SK-N-SH (cell line): Measurements from ENCODE around the gene ZNF622. TPM values are rescaled to one million over a fixed set of nuclear protein-coding genes. Genes with fewer than 3 reads are reported as not detected.

Source experiments
- CTCF ChIA-PET: fragments of 300-600, 350-600 bp; formaldehyde crosslinking; extraction: SDS; loops from one replicate; lab custom pipeline; 2021; lab: Yijun Ruan, JAX
- POLR2A ChIA-PET: fragments of 350-600 bp; sonication (Branson Sonifier 250); formaldehyde crosslinking; extraction: SDS; loops from one replicate; lab custom pipeline; 2020; ENCODE audit warnings: antibody characterized with exemption, inconsistent platforms; lab: Yijun Ruan, JAX
- DNase-seq: peaks from one replicate; pipeline ENCODE4 v3.0.0; 2012
- H2AFZ ChIP-seq: fragments of 200-600 bp; sonication (generic); 2 replicates; pipeline ENCODE4 v1.8.1; 2016; ENCODE audit warnings: antibody characterized with exemption, mild to moderate bottlenecking, low read depth
- H3F3A ChIP-seq: fragments of 200-600 bp; sonication (generic); replicated peaks from 2 replicates; pipeline ENCODE3; 2016; ENCODE audit warnings: antibody characterized with exemption, mild to moderate bottlenecking; ENCODE audit not compliant: insufficient read depth
- H3K27ac ChIP-seq, 2 experiments: fragments of 200-500 bp in 1 of 2; fragments of 200-600 bp in 1 of 2; sonication (Bioruptor generic) in 1 of 2; sonication (generic), shearing (Covaris generic) in 1 of 2; 2 replicates each; pipeline versions ENCODE4 v1.5.1 to v1.6.1; 2014 to 2016; ENCODE audit warnings: low read depth in 2 of 2, inconsistent platforms in 1 of 2, low read length in 1 of 2, mild to moderate bottlenecking in 1 of 2, mixed read lengths in 1 of 2
- H3K27me3 ChIP-seq: fragments of 200-600 bp; sonication (generic), shearing (Covaris generic); 2 replicates; pipeline ENCODE4 v1.6.1; 2016; ENCODE audit warnings: mixed run types; ENCODE audit not compliant: insufficient read depth
- H3K36me3 ChIP-seq, 2 experiments: fragments of 200-500 bp in 1 of 2; fragments of 200-600 bp in 1 of 2; sonication (Bioruptor generic) in 1 of 2; sonication (generic) in 1 of 2; replicated peaks in 1 of 2; 2 replicates each; pipeline versions ENCODE3 to v1.5.1; 2014 to 2016; ENCODE audit warnings: low read length in 1 of 2, mild to moderate bottlenecking in 1 of 2; ENCODE audit not compliant: insufficient read depth in 2 of 2, control insufficient read depth in 1 of 2
- H3K4me1 ChIP-seq, 2 experiments: fragments of 200-500 bp in 1 of 2; fragments of 200-600 bp in 1 of 2; sonication (Bioruptor generic) in 1 of 2; sonication (generic), shearing (Covaris generic) in 1 of 2; 2 replicates each; pipeline versions ENCODE4 v1.5.1 to v1.6.1; 2014 to 2016; ENCODE audit warnings: low read depth in 1 of 2, low read length in 1 of 2, mixed run types in 1 of 2; ENCODE audit not compliant: insufficient read depth in 2 of 2, control insufficient read depth in 1 of 2
- H3K4me2 ChIP-seq: fragments of 200-600 bp; sonication (generic), shearing (Covaris generic); 2 replicates; pipeline ENCODE4 v1.6.1; 2017; ENCODE audit warnings: mixed run types
- H3K4me3 ChIP-seq, 2 experiments: fragments of 200-500 bp in 1 of 2; fragments of 200-600 bp in 1 of 2; sonication (Bioruptor generic) in 1 of 2; sonication (generic), shearing (Covaris generic) in 1 of 2; 2 replicates each; pipeline versions ENCODE4 v1.5.1 to v1.8.1; 2014 to 2016; ENCODE audit warnings: low read depth in 2 of 2, inconsistent platforms in 1 of 2, low read length in 1 of 2, mild to moderate bottlenecking in 1 of 2, mixed read lengths in 1 of 2, moderate library complexity in 1 of 2
- H3K79me2 ChIP-seq: fragments of 200-600 bp; sonication (generic); 2 replicates; pipeline ENCODE4 v1.8.1; 2017; ENCODE audit warnings: mild to moderate bottlenecking; ENCODE audit not compliant: insufficient read depth
- H3K9ac ChIP-seq: fragments of 200-600 bp; sonication (generic); 2 replicates; pipeline ENCODE4 v1.6.1; 2017; ENCODE audit warnings: mixed run types
- H3K9me2 ChIP-seq: fragments of 200-600 bp; sonication (generic); 2 replicates; pipeline ENCODE4 v1.6.1; 2017; ENCODE audit warnings: mixed run types
- H3K9me3 ChIP-seq: fragments of 200-600 bp; sonication (generic); 2 replicates; pipeline ENCODE4 v1.6.1; 2017; ENCODE audit warnings: mixed run types, mild to moderate bottlenecking, moderate library complexity
- H4K20me1 ChIP-seq: fragments of 200-600 bp; sonication (generic); 2 replicates; pipeline ENCODE4 v1.6.1; 2017; ENCODE audit warnings: mild to moderate bottlenecking, mixed run types; ENCODE audit not compliant: insufficient read depth
- ELF1 ChIP-seq: IDR thresholded peaks from 2 replicates; pipeline ENCODE4 v1.4.0; 2012
- EP300 ChIP-seq, 2 experiments: IDR thresholded peaks; 2 replicates each; pipeline versions ENCODE4 v1.4.0 to v1.6.1; 2012; ENCODE audit warnings: borderline replicate concordance in 1 of 2, low read depth in 1 of 2, low read length in 1 of 2
- EZH2phosphoT487 ChIP-seq: fragments of 200-600 bp; sonication (generic); IDR thresholded peaks from 2 replicates; pipeline ENCODE4 v1.6.1; 2017; ENCODE audit warnings: low read depth, mixed run types, mild to moderate bottlenecking, antibody characterized with exemption, moderate library complexity, borderline replicate concordance
- FOSL2 ChIP-seq: IDR thresholded peaks from 2 replicates; pipeline ENCODE4 v1.4.0; 2012; ENCODE audit warnings: low read depth, mild to moderate bottlenecking, moderate library complexity, borderline replicate concordance
- FOXJ3 ChIP-seq: sonication (generic); formaldehyde crosslinking; IDR thresholded peaks from 2 replicates; pipeline ENCODE4 v1.5.1; 2020; ENCODE audit warnings: mild to moderate bottlenecking, missing genetic modification reagents
- FOXM1 ChIP-seq: IDR thresholded peaks from 2 replicates; pipeline ENCODE4 v1.4.0; 2012; ENCODE audit warnings: low read depth, mild to moderate bottlenecking
- GABPA ChIP-seq: IDR thresholded peaks from 2 replicates; pipeline ENCODE4 v1.4.0; 2012; ENCODE audit warnings: low read depth, mild to moderate bottlenecking
- JUND ChIP-seq: IDR thresholded peaks from 2 replicates; pipeline ENCODE4 v1.4.0; 2012
- MEF2A ChIP-seq: IDR thresholded peaks from 2 replicates; pipeline ENCODE4 v1.4.0; 2012; ENCODE audit warnings: low read depth, borderline replicate concordance
- NFIC ChIP-seq: IDR thresholded peaks from 2 replicates; pipeline ENCODE4 v1.4.0; 2012; ENCODE audit warnings: borderline replicate concordance
- NRF1 ChIP-seq: IDR thresholded peaks from 2 replicates; pipeline ENCODE4 v1.6.1; 2012; ENCODE audit warnings: low read depth, mild to moderate bottlenecking, low read length
- PBX3 ChIP-seq: IDR thresholded peaks from 2 replicates; pipeline ENCODE4; 2012
- POLR2AphosphoS5 ChIP-seq: IDR thresholded peaks from 2 replicates; pipeline ENCODE4 v1.6.1; 2012; ENCODE audit warnings: low read depth, low read length
- RAD21 ChIP-seq: IDR thresholded peaks from 2 replicates; pipeline ENCODE4 v1.6.1; 2012; ENCODE audit warnings: mild to moderate bottlenecking, low read length
- RCOR1 ChIP-seq: fragments of 150-350 bp; IDR thresholded peaks from 2 replicates; pipeline ENCODE4 v1.6.1; 2017; ENCODE audit warnings: antibody characterized with exemption, low read length
- RFX5 ChIP-seq: IDR thresholded peaks from 2 replicates; pipeline ENCODE4 v1.6.1; 2012; ENCODE audit warnings: mild to moderate bottlenecking, improper control_type of control experiment, low read length
- SIN3A ChIP-seq: IDR thresholded peaks from 2 replicates; pipeline ENCODE4 v1.6.1; 2012; ENCODE audit warnings: low read depth, mild to moderate bottlenecking, low read length, moderate library complexity, borderline replicate concordance
- TCF12 ChIP-seq: IDR thresholded peaks from 2 replicates; pipeline ENCODE4 v1.4.0; 2012
- USF1 ChIP-seq: IDR thresholded peaks from 2 replicates; pipeline ENCODE4 v1.4.0; 2012; ENCODE audit warnings: low read depth, borderline replicate concordance
- USF2 ChIP-seq: fragments of 150-350 bp; IDR thresholded peaks from 2 replicates; pipeline ENCODE4 v1.6.1; 2017; ENCODE audit warnings: antibody characterized with exemption, low read length, low read depth, borderline replicate concordance
- YY1 ChIP-seq: IDR thresholded peaks from 2 replicates; pipeline ENCODE4 v1.4.0; 2012; ENCODE audit warnings: low read depth, mild to moderate bottlenecking
- ZBTB33 ChIP-seq: IDR thresholded peaks from 2 replicates; pipeline ENCODE4 v1.4.0; 2012; ENCODE audit warnings: low read depth, borderline replicate concordance
- WGBS: methylation state at CpG from one replicate; pipeline ENCODE4 v1.1.6; 2017; ENCODE audit warnings: low lambda C conversion rate; 5-methylcytosine and 5-hydroxymethylcytosine counted together
- polyA plus RNA-seq, 3 experiments: library from polyadenylated mRNA; depleted of rRNA; stranded (reverse); fragments of >200 nt; gene quantifications; 2 replicates each; pipeline ENCODE4 v1.2.3, GENCODE V29; 2012

ZNF622 gene
- polyA plus RNA-seq, 1 of the 3 experiments (the other 2 are of a cell fraction) = 20.0 TPM

GRCh38 chr5:16482891-16483290, 17.3 kb upstream of the ZNF622 start:
- no peaks in the 10 kb centered on the region for H3K9me2 ChIP-seq
- no peaks in the 10 kb centered on the region for H3K9me3 ChIP-seq
- ChIA-PET CTCF (interaction anchor here (0.6 to 5.1 kb wide), 7 partner anchors 8 to 720 kb away, joined by 3 to 24 read pairs (median 8); no protein-coding TSS in a partner anchor), POLR2A (no interaction called here)
- H2AFZ ChIP-seq = no peak overlapping the region
- H3K9ac ChIP-seq = no peak overlapping the region
- 97% methylated on average over 2 of the region's 2 CpGs for WGBS
- no peak overlapping the region for H3K27ac ChIP-seq
- no peaks in the 10 kb centered on the region for H4K20me1 ChIP-seq
- H3K4me2 ChIP-seq = no peak overlapping the region
- H3K4me3 ChIP-seq = no peak overlapping the region
- TF ChIP-seq ZBTB33 = no peak
- no peak for TF ChIP-seq USF1
- no peak for TF ChIP-seq POLR2AphosphoS5
- TF ChIP-seq NRF1 = no peak
- TF ChIP-seq FOXM1 = no peak
- no peak for TF ChIP-seq RFX5
- no peak for TF ChIP-seq RCOR1
- no peak for TF ChIP-seq YY1
- no peak for TF ChIP-seq ELF1
- TF ChIP-seq JUND = no peak
- TF ChIP-seq EZH2phosphoT487 = no peak
- TF ChIP-seq RAD21 = no peak
- TF ChIP-seq FOSL2 = no peak
- no peak for TF ChIP-seq MEF2A
- TF ChIP-seq TCF12 = no peak
- TF ChIP-seq NFIC = no peak
- no peaks in the 10 kb centered on the region for H3K79me2 ChIP-seq
- no peak for DNase-seq
- H3K4me1 ChIP-seq = no peaks in the 10 kb centered on the region; a peak in 1 of 4 replicates
- no peaks in the 10 kb centered on the region for H3K27me3 ChIP-seq
- no peaks in the 10 kb centered on the region for H3F3A ChIP-seq
- H3K36me3 ChIP-seq = no peaks in the 10 kb centered on the region

- no peaks in the 10 kb centered on the region for H3K79me2 ChIP-seq
- POLR2A ChIA-PET = no interaction called here
- CTCF ChIA-PET = interaction anchor here (0.7 to 1.8 kb wide), 5 partner anchors 9 to 709 kb away, joined by 3 to 6 read pairs (median 4); no protein-coding TSS in a partner anchor
These were observed 15.4 kb upstream of the ZNF622 start for GRCh38 chr5:16480821-16481538.

More at GRCh38 chr5:16480821-16481538, 15.4 kb upstream of the ZNF622 start:
- H3K27me3 ChIP-seq = no peaks in the 10 kb centered on the region
- no peak overlapping the region for H3K4me2 ChIP-seq
- H2AFZ ChIP-seq = no peak overlapping the region
- H4K20me1 ChIP-seq = no peaks in the 10 kb centered on the region
- no peaks in the 10 kb centered on the region for H3K9me2 ChIP-seq
- no peaks in the 10 kb centered on the region; a peak in 1 of 4 replicates for H3K4me1 ChIP-seq
- no peak overlapping the region for H3K4me3 ChIP-seq
- 89% methylated on average over 6 of the region's 6 CpGs for WGBS
- no peak for DNase-seq
- TF ChIP-seq PBX3 (no peak), USF2 (no peak), FOXJ3 (CRISPR knock-in tag) (no peak), GABPA (no peak), POLR2AphosphoS5 (no peak), EP300 (IDR thresholded peaks at IDR 0.05; ENCODE audit: borderline replicate concordance in 1 of 2, low read depth in 1 of 2, low read length in 1 of 2) (no peak), SIN3A (no peak)
- no peaks in the 10 kb centered on the region for H3F3A ChIP-seq
- H3K36me3 ChIP-seq = no peaks in the 10 kb centered on the region
- no peaks in the 10 kb centered on the region for H3K9me3 ChIP-seq
- H3K9ac ChIP-seq = no peak overlapping the region
- H3K27ac ChIP-seq = no peak overlapping the region; a peak in 1 of 4 replicates
